Heart left ventricle (tissue), 16 donors: ENCODE results near the gene TRIM17. TPM values are rescaled to one million over a fixed set of nuclear protein-coding genes. Genes with fewer than 3 reads are reported as not detected.
A peak's percentile ranks its signal among the peaks of the same experiment; 100 is the strongest.

Experiments
- ATAC-seq, 4 donors: fragments of 200-7000 bp; cut with Tn5 transposase; one replicate each; pipeline ENCODE4 v1.9.1; 2020 to 2022; ENCODE audit warnings: moderate library complexity in 4 of 4, mild to moderate bottlenecking in 3 of 4, moderate number of reproducible peaks in 1 of 4
- DNase-seq, 5 donors: peaks; one replicate each; pipeline ENCODE4 v3.0.0-alpha.2; 2020
- H3K27ac ChIP-seq, 12 donors: fragments of 200-600 bp; sonication (generic) in 4 of 12; one replicate each; pipeline versions ENCODE4 v1.5.0 to v1.8.0; 2016 to 2022; ENCODE audit warnings: mild to moderate bottlenecking in 2 of 12
- H3K27me3 ChIP-seq, 9 donors: fragments of 200-600 bp; sonication (generic) in 2 of 9; one replicate each; pipeline versions ENCODE4 v1.5.1 to v1.8.0; 2016 to 2022; ENCODE audit warnings: mild to moderate bottlenecking in 3 of 9
- H3K36me3 ChIP-seq, 9 donors: fragments of 200-600 bp; sonication (generic) in 2 of 9; one replicate each; pipeline versions ENCODE4 v1.5.0 to v1.8.0; 2018 to 2022; ENCODE audit warnings: mild to moderate bottlenecking in 2 of 9
- H3K4me1 ChIP-seq, 12 donors: fragments of 200-600 bp; sonication (generic) in 4 of 12; one replicate each; pipeline versions ENCODE4 v1.5.0 to v1.8.0; 2016 to 2022; ENCODE audit warnings: mild to moderate bottlenecking in 3 of 12
- H3K4me3 ChIP-seq, 12 donors: fragments of 200-600 bp; sonication (generic) in 4 of 12; one replicate each; pipeline versions ENCODE4 v1.5.0 to v1.8.0; 2017 to 2022; ENCODE audit warnings: mild to moderate bottlenecking in 9 of 12, moderate library complexity in 4 of 12
- H3K9me3 ChIP-seq, 12 donors: fragments of 200-600 bp; sonication (generic) in 4 of 12; one replicate each; pipeline versions ENCODE4 v1.5.0 to v1.8.0; 2016 to 2022; ENCODE audit warnings: mild to moderate bottlenecking in 1 of 12
- POLR2A ChIP-seq, 2 donors: fragments of 450-650 bp; IDR thresholded peaks; one replicate each; pipeline ENCODE4 v1.6.1; 2017; ENCODE audit warnings: antibody characterized with exemption in 2 of 2, mild to moderate bottlenecking in 2 of 2, moderate library complexity in 2 of 2
- WGBS, 4 donors: extraction: QIAGEN DNeasy Blood & Tissue Kit in 2 of 4; methylation state at CpG; one replicate each; pipeline versions ENCODE4 v1.1.5 to v1.1.7; 2013 to 2018; 5-methylcytosine and 5-hydroxymethylcytosine counted together
- intact Hi-C, 10 donors: fragments of 100-400 bp; cut with DNase I; formaldehyde crosslinking; loops; one replicate each; pipeline versions ENCODE4 v1.11.1 to v1.14.2; 2022
- polyA plus RNA-seq, 2 donors: library from polyadenylated mRNA; stranded (reverse); fragments of 200-250 nt; gene quantifications; one replicate each; pipeline ENCODE4 v1.2.3, GENCODE V29; 2013
- total RNA-seq, 9 donors: library from RNA; depleted of rRNA in 2 of 9; stranded (reverse); fragments of >200 nt in 2 of 9; fragmentation: NEBNext Ultra II Directional in 3 of 9; extraction: Animal tissue kit (Norgen Biotek cat#: 25700) in 3 of 9; gene quantifications; one replicate each; pipeline versions ENCODE4 v1.1.0 to v1.2.4, GENCODE V29; 2016 to 2023
- TF ChIP-seq, protein P1 (sequence below), 12 donors: fragments of 200-600 bp; sonication (generic) in 4 of 12; IDR thresholded peaks; one replicate each; pipeline versions ENCODE4 v1.5.0 to v1.8.0; 2018 to 2022; ENCODE audit warnings: antibody characterized with exemption in 12 of 12, mild to moderate bottlenecking in 5 of 12
- donor health status: ischemic (EF 13 %, LVEDD 7.1; RV severe dilation, severe dysfunction).
- donor health status: healthy with polysubstance abuse.
- donor health status: DM: no; HTN: yes; CAD: no.
- donor health status: DM: no; HTN: no; CAD: no.
- donor health status: ischemic (EF 25% LVEDD 6.9; RV normal size, moderate dysfunction).
- donor health status: ischemic (EF 25% LVEDD 5.7; RV mildly dilated, moderate dysfunction).
- donor health status: healthy.
- donor health status: DM: yes; HTN: yes; CAD: no.
- donor health status: ischemic (EF 35%, LVEDD 5.7; RV mildly dilated, moderate dysfunction).
- donor health status: nonischemic (EF 11% LVEDD 7.7; RV severe dilation, severe dysfunction).
- donor health status: DM: yes; HTN: yes; CAD: no.
- donor health status: PGD.
- donor health status: ischemic (EF 29% LVEDD 5.4; RV normal size, mild dysfunction).
- donor health status: nonischemic (EF 23%, LVEDD 6.1; RV moderate dilation, normal function).

Gene TRIM17
- total and polyA plus RNA-seq, 11 donors, result 0.08 to 1.7 (median 0.39) TPM; not detected in 3

DNA sequence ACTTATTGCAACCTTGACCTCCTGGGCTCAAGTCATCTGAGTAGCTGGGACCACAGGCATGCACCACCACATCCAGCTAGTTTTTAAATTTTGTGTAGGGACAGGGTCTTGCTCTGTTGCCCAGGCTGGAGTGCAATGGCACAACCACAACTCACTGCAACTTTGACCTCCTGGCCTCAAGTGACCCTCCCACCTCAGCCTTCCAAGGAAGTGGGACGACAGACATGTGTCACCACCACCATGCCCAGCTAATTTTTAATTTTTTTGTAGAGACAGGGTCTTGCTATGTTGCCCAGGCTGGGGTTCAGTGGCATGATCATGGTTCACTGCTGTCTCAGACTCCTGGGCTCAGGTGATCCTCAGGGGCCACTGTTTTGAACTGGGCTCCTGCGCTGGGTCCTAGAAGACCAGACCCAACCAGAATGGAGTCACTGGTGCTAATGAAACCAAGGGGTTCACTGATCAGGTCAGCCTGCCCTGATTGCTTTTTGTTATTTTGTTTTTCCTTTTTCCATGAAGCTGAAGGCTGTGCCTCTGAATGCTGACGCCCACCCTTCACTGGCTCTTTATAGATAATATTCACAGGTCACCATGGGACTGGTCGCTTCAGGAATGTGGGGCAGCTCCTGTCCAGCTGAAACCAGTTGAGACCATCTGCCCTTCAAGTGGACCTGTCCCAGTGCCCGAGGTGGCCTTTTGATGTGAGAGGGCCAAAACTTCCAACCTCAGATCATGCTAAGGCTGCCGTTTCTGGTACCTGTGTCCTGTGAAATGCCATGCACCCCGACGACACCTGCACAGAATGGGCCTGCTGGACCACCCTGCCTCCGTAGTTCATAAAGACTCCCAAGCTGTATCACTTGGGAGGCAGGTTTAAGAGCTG, 4.9 kb downstream of the TRIM17 start:
- no peak for TF ChIP-seq POLR2A (IDR thresholded peaks at IDR 0.05)
- TF ChIP-seq, protein P1, sequence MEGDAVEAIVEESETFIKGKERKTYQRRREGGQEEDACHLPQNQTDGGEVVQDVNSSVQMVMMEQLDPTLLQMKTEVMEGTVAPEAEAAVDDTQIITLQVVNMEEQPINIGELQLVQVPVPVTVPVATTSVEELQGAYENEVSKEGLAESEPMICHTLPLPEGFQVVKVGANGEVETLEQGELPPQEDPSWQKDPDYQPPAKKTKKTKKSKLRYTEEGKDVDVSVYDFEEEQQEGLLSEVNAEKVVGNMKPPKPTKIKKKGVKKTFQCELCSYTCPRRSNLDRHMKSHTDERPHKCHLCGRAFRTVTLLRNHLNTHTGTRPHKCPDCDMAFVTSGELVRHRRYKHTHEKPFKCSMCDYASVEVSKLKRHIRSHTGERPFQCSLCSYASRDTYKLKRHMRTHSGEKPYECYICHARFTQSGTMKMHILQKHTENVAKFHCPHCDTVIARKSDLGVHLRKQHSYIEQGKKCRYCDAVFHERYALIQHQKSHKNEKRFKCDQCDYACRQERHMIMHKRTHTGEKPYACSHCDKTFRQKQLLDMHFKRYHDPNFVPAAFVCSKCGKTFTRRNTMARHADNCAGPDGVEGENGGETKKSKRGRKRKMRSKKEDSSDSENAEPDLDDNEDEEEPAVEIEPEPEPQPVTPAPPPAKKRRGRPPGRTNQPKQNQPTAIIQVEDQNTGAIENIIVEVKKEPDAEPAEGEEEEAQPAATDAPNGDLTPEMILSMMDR (IDR thresholded peaks at IDR 0.05), result no peak
- H3K27me3 ChIP-seq, result peaks cover 0 to 20% (median 11%) of the 10 kb centered on the region in 9 donors
- ATAC-seq (no peak), DNase-seq (peak in 1 of 5 donors; percentile 24)
- intact Hi-C loops, result no loop called here
- WGBS, 4 donors, result 79 to 90% (median 89%) methylated on average over 9 of the region's 9 CpGs
- H3K4me3 ChIP-seq, result no peak overlapping the region
- H3K9me3 ChIP-seq, result no peaks in the 10 kb centered on the region
- H3K27ac ChIP-seq, result no peak overlapping the region
- peaks cover 0 to 4% (median 0%) of the 10 kb centered on the region in 9 donors for H3K36me3 ChIP-seq
- H3K4me1 ChIP-seq, result peaks cover 3 to 29% (median 18%) of the 10 kb centered on the region in 12 donors

DNA sequence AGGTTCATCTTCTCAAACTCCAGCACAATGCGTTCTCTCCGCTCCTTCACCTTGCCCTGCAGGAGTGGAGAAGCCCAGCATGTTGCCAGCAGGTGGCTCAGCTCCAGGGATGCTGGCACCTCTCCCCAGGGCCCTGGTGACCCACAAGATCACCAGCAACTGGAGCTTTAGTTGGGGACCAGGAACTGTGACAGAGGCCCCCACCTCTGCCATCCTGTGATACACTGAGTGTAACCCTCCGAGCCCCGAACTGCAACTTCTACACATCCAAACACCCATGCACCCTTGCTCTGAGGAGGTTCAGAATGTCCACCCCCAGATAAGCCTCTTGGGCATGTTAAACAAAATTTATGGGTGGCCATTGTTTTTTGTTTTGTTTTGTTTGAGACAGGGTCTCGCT, 5.5 kb downstream of the TRIM17 start:
- intact Hi-C loops, result no loop called here
- Histone ChIP-seq H3K27ac (no peak overlapping the region), H3K4me3 (no peak overlapping the region), H3K36me3 (peaks cover 0 to 4% (median 0%) of the 10 kb centered on the region in 9 donors), H3K27me3 (peaks cover 0 to 16% (median 6%) of the 10 kb centered on the region in 9 donors), H3K4me1 (peaks cover under 1 to 25% (median 12%) of the 10 kb centered on the region in 12 donors), H3K9me3 (no peaks in the 10 kb centered on the region)
- DNase-seq, result no peak
- ATAC-seq, result no peak
- no peak for TF ChIP-seq POLR2A (IDR thresholded peaks at IDR 0.05)
- TF ChIP-seq, protein P1 (IDR thresholded peaks at IDR 0.05), result no peak
- 84 to 97% (median 96%) methylated on average over 5 of the region's 5 CpGs for WGBS, 4 donors

DNA sequence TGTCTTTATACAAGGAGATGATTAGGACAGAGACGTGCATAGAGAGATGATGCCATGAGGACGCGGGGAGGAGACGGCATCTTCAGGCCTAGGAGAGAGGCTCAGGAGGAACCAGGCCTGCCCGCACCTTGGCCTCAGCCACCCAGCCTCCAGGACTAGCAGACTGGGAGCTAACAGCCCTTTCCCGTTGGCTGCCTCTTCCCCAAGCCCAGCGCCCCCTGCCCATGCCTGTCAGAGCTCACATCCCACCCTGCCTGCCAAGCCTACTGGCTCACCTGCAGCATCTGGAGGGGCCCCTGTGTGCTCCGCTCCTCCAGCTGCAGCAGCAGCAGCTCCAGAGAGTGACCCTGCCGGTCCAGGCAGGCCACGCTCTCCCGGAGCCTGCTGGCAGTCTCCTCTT, 6.0 kb downstream of the TRIM17 start:
- H3K27ac ChIP-seq, result no peak overlapping the region
- intact Hi-C loops, result no loop called here
- H3K4me1 ChIP-seq, result peaks cover 0 to 21% (median 10%) of the 10 kb centered on the region in 12 donors
- no peaks in the 10 kb centered on the region for H3K9me3 ChIP-seq
- no peak overlapping the region for H3K4me3 ChIP-seq
- DNase-seq (no peak), ATAC-seq (no peak)
- peaks cover 0 to 4% (median 0%) of the 10 kb centered on the region in 9 donors for H3K36me3 ChIP-seq
- peaks cover 0 to 11% (median 2%) of the 10 kb centered on the region in 9 donors for H3K27me3 ChIP-seq
- 91 to 93% (median 91%) methylated on average over 9 to 11 of the region's 11 CpGs for WGBS, 4 donors
- TF ChIP-seq POLR2A (IDR thresholded peaks at IDR 0.05), result no peak
- TF ChIP-seq, protein P1 (IDR thresholded peaks at IDR 0.05), result no peak

DNA sequence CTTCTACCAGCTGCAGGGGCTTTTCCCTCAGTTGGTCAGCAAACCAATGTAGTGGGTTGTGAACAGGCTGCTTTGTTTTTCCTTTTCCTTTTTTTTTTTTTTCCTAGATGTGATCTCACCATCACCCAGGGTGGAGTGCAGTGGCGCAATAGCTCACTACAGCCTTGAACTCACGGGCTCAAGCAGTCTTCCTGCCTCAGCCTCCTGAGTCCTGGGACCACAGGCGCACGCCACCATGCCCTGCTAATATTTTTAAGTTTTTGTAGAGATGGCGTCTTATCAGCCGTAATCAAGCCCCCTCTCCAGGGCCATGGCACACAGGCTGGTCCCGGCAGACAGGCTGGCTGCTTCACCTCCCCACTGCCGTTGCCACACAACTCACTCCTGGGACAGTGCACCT, 6.6 kb downstream of the TRIM17 start:
- no peaks in the 10 kb centered on the region for H3K9me3 ChIP-seq
- TF ChIP-seq POLR2A (IDR thresholded peaks at IDR 0.05), result no peak
- TF ChIP-seq, protein P1 (IDR thresholded peaks at IDR 0.05), result no peak
- intact Hi-C loops, result no loop called here
- H3K27ac ChIP-seq, result no peak overlapping the region
- peaks cover 6 to 27% (median 15%) of the 10 kb centered on the region in 12 donors for H3K4me1 ChIP-seq
- H3K27me3 ChIP-seq, result peaks cover 0 to 5% (median 0%) of the 10 kb centered on the region in 9 donors
- H3K4me3 ChIP-seq, result no peak overlapping the region
- 88 to 90% (median 89%) methylated on average over 8 of the region's 8 CpGs for WGBS, 4 donors
- H3K36me3 ChIP-seq, result peaks cover 0 to 4% (median 0%) of the 10 kb centered on the region in 9 donors
- no peak for ATAC-seq
- DNase-seq, result no peak
